ENCODE results near the gene RERE.
A peak's percentile ranks its signal among the peaks of the same experiment; 100 is the strongest.
"Not testable (repeated sequence)": the region's sequence is repeated elsewhere in the genome, so short reads cannot be mapped to it uniquely, and the experiment has no call there.

Gene RERE

DNA sequence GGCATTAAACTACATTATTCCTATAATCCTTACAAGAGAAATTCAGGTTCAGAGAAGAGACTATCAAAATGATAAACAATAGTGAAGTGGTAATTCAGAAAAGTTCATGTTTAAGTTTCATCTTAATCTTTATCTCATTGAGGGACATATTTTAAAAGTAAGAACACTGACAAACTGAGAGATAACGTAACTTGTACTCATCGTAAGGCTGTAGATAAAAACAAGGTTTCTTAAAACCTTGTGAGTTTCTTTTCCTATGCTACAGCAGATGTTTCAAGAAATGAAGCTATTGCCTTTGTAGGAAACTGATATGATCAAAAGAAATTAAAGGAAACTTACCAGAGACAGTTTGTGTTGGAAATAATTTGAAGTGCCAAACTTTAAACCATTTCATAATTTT, 65.0 kb downstream of the RERE start:
- DNase-seq (ENCODE audit: low spot score), result no peak

DNA sequence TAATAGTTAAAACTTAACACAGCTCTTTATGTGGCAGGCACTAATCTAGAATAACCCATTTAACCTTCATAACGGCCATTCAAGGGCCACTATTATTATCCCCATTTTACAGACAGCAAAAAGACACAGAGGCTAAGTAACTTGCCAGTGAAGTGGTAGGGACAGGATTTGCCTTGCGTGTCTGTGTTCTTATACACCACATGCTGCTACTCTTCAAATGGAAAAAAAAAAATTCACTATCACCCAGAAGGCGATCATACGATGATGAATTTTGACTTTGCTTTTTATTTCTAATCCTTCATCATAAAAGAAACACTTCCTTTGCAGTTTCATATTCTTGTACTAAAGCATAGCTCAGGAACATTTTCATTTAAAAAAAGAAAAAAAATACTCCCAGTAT, 65.5 kb downstream of the RERE start:
- DNase-seq (ENCODE audit: low spot score), result no peak

DNA sequence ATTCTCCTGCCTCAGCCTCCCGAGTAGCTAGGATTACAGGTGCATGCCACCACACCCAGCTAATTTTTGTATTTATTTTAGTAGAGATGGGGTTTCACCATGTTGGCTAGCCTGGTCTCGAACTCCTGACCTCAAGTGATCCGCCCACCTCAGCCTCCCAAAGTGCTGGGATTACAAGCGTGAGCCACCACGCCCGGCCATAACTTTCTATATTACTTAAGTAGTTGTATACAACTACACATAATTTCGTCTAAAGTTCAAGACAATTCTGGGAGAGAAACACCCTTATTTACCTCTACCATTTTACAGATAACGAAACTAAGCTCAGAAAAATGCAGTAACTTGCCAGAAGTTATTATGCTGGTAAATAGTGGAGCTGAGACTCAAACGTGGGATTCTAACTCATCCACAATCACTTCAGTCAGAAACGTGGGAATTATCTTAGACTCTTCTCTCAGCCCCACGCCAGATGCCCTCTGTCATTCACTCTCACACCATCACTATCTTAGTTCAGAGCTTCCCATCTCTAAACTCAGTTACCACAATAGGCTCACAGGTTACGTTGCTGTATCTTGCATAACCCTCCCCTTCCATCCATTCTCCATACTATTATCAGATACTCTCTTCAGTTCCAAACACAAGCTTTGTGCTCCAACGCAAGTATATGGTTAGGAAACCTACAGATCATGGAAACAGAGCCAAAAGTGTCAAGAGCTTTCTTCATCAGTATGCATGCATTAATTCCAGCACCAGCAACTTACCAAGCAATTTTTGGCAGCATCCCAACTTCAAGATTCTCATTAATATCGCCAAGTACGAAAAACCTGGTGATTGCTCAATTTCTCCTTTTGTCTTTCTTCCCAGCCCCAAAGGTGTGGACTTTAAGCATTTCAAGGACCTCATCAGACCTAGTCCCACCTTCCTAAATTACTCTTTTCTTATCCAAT, 69.3 kb downstream of the RERE start:
- no peak for DNase-seq (ENCODE audit: low spot score)

DNA sequence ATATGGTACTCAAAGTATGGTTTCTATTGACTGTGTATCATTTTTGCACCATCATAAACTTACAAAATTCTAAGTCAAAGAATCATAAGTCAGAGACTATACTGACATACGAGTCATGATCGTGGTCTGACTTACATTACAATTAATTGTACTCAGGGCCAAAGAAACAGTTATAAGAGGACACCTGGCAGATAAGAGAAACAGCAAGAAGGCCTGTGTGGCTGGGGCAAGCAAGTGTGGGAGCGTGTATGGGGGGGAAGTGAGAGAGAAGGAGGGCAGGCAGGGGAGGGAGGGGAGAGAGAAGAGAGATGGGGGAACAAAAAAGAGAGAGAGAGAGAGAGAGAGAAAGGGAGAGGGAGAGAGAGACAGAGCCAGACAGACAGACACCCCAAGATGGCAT, 70.9 kb downstream of the RERE start:
- no peak for DNase-seq (ENCODE audit: low spot score)

DNA sequence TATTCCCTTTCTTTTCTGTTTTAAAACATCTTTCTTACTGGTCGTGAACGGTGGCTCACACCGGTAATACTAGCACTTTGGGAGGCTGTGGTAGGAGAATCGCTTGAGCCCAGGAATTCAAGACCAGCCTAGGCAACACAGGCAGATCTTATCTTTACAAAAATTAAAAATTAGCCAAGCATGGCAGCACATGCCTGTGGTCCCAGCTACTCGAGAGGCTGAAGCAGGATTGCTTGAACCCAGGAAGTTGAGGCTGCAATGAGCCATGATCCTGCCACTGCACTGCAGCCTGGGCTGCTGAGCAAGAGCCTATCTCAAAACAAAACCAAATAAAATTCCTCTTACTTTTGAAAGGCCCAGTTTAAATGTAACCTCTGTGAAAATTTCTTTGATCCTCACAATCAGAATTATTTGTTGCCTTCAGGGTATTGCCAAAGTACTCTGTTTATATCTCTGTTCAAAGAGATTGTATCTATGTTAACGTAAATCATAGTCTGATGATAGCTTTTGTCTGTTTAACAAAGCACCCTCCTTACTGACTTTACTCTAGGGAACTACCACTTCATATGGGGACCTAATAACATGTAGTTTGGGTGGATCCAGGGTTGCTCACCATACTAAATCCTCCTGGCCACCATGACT, 71.6 kb downstream of the RERE start:
- DNase-seq (ENCODE audit: low spot score), result no peak

DNA sequence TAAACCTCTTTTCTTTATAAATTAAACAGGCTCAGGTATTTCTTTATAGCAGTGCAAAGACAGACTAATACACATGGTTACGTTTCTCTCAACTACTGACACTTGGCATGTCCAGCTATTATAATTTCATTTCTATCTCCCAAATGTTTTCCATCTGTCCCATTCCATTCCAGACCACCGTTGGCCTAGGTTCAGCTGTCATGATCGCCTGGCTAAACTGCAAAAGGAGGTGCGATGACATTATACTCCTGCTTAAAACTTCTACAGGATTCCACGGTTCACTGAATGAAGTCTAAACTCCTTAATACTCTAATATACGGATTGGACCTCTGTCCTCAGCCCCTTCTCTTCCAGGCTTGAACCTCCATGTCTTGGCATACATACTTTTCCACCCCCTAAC, 72.1 kb downstream of the RERE start:
- DNase-seq (ENCODE audit: low spot score), result no peak

DNA sequence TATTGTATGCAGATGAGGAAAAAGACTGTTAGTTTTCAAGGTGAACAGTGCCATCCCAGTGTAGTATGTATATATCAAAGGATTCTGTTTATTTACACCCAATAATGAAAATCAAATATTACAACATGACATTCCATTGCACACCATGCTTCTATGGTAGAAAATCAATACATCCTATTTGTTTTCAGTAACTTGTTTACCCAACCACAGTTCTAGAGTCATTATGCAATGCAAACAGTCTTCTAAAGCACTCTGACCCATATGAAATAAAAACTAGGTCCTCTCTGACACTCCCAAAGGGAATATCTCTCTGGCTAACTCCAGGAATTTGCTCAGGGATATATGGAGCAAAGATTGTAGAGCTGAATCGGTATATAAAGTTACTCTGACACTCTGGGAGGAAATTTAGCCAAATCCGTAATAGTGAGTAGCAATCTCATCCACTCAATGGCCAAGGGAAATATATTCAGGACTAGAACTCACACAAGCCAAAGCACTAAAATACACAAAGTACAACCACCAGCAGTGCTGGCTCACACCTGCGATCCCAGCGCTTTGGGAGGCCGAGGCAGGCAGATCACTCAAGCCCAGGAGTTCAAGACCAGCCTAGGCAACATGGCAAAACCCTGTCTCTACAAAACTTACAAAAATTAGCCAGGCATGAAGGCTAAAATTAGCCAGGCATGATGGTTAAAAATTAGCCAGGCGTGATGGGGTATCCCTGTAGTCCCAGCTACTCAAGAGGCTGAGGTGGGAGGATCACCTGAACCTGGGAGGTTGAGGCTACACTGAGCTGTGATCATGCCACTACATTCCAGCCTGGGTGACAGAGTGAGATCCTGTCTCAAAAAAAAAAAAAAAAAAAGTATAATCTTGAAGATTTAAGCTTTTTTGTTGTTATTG, 75.2 kb downstream of the RERE start:
- no peak for DNase-seq (ENCODE audit: low spot score)

DNA sequence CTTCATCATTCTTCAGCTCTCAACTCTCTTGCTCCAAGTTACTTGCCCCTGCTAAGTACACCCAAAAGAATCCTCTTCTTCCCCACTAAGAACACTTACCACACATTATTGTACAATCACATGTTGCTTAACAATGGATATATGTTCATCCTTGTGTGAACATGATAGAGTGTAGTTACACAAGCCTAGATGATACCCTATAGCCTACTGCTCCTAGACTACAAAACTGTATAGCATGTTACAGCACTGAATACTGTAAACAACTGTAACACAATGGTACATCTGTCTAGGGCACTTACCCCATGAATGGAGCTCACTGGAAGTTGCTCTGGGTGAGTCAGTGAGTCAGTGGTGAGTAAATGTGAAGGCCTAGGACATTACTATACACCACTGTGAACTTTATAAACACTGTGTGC, 77.4 kb downstream of the RERE start:
- DNase-seq (ENCODE audit: low spot score), result no peak

DNA sequence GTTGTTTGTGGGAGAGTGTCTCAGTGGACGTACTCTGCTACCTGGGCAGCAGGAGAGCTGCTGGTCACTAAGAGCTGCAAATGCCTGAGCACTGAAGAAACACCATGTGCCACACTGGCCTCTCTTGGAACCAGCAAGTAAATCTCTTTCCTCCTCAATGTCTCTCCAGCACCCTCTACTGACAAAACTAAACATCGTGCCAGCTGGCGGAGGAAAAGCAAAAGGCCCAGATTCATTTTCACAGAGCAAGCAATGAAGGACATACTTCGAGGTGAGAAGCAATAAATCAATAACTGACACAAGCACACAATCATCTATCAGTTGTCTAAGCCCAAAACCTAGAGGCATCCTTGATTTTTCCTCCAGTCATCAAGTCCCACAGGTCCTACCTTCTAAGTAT, 78.1 kb downstream of the RERE start:
- peak; percentile 8 for DNase-seq (ENCODE audit: low spot score)

DNA sequence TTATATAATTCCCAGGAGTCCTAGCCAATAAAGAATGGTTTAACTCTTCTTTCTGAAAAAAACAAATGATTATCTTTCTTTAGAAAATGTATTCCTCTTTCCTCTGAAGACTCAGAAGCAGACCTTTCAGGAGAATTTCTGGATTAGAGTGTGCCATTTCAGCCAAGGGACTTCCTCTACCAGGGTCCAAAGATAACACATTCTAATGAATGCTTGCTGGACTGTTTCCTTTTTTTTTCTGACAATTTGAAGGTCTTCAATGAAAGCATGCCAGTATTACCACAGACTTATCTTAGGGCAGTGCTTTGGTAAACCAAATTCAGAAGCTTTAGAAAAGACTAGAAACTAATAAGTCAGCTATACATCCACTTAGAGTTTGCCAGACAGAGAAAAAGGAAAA, 80.5 kb downstream of the RERE start:
- DNase-seq (ENCODE audit: low spot score), result no peak

DNA sequence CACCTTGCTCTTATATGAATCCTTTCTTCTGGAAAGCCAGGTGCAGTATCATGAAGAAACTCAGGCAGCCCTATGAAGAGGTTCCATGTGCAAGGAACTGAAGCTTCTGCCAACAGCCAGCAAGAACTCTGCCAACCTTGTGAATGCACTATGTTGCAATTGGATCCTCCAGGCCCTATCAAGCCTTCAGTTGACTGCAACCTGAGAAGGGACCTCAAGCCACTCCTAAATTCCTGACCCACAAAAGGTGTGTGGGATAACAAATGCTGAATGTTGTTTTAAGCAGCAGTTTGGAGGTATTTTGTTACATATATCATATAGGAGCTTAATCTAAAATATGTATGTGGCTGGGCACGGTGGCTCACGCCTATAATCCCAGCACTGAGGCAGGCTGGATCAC, 84.0 kb downstream of the RERE start:
- peak; percentile 63 for DNase-seq (ENCODE audit: low spot score)

DNA sequence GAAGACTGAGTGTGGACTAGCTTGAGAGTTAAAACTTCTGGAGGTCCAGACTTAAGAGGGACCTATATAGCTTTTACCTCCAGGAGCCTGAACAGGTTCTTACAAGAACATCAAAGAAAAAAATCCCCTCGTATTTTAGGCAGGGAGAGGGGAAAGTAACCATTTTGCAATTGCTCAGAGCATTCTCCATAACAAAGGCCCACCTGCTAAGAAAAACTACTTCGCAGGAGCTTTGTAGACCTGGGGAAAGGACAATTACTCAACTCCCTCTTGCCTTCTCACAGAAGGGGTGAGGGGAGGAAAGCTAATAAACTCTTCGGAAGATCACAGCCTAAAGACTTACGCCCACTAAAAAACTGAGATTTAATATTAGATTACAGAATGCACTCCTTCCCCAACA, 86.3 kb downstream of the RERE start:
- DNase-seq (ENCODE audit: low spot score), result peak; percentile 39

DNA sequence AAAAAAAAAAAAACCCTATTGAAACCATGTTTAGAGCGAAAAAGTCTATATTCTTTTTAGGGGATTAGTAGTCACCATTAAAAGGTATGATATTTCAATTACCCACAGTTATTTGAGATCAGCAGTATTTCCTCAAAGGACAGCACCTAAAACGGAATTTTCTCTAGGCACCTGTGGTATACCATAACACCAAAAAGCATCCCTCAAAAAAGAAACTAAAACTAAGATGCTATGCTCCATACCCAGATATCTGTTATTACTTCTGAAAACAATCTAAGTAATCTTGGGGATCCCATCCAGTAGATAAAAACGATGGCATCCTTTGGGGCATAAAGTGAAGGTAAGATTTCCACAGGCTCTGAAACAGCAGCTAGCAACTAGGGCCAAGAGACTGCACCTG, 89.0 kb downstream of the RERE start:
- no peak for DNase-seq (ENCODE audit: low spot score)

DNA sequence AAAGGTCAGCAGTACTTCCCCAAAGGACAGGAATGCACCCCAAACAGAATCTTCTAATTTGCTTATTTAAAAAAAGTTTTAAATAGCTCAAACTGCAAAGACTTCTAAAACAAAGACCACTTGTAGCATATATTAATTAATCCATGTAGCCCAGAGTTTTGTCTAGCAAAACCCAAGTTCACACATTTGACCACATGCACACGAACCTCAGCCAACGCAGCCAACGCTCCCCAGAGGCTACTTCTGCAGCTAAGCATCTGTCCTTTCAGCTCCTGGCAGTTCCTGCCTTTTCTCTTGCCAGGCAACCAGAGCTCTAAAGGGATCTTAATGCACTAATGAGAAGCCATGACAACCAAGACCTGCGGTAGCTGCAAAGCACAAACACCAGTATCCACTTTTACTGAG, 89.6 kb downstream of the RERE start:
- no peak for DNase-seq (ENCODE audit: low spot score)

DNA sequence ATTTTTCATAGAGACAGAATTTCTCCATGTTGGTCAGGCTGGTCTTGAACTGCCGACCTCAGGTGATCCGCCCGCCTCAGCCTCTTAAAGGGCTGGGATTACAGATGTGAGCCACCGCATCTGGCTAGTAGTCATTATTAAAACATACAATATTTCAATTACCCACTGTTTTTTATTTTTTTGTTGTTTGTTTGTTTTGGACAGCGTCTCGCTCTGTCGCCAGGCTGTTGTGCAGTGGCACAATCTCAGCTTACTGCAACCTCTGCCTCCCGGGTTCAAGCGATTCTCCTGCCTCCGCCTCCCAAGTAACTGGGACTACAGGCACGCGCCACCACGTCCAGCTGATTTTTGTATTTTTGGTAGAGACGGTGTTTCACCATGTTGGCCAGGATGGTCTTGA, 90.1 kb downstream of the RERE start:
- DNase-seq (ENCODE audit: low spot score), result not testable (repeated sequence)

DNA sequence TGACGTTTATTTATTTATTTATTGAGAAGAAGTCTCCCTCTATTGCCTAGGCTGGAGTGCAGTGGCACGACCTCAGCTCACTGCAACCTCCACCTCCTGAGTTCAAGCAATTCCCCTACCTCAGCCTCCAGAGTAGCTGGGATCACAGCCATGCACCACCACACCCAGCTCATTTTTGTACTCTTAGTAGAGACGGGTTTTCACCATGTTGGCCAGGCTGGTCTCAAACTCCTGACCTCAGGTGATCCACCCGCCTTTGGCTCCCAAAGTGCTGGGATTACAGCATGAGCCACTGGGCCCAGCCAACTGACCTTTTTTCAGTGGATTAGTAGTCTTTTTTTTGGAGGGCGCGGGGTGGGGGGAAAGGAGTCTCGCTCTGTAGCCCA, 90.6 kb downstream of the RERE start:
- DNase-seq (ENCODE audit: low spot score), result not testable (repeated sequence)

DNA sequence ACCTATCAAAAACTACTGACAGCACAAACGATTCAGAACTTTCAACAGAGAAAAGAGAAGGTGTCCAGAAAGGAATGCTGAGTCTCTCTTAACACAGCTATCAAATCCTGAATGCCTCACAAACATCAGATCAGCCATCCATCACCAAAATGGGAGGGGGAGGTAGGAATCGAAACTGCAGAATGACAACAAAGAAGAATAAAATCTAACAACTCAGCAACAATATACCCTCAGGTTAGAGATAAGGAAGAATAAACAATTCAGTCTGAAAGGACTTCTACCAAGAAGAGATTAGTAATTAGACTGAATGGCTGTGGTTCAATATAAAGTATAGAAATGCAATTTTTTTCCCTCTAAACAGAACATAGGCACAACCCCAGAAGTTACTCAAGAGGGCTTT, 94.4 kb downstream of the RERE start:
- DNase-seq (ENCODE audit: low spot score), result no peak

DNA sequence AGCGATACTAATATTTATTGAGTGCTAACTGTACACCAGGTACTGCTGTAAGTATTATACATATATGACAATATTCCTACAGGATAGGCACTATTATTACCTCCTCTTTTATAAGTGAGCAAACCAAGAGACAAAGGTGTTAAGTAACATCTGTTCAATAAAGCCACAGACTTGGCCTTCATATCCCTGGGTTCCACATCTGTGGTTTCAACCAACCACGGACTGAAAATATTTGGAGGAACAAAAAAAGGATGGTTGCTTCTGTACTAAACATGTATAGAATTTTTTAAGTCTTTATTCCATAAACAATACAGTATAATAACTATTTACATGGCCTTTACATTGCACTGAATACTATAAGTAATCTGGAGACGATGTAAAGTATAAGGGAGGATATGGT, 95.1 kb downstream of the RERE start:
- DNase-seq (ENCODE audit: low spot score), result no peak

DNA sequence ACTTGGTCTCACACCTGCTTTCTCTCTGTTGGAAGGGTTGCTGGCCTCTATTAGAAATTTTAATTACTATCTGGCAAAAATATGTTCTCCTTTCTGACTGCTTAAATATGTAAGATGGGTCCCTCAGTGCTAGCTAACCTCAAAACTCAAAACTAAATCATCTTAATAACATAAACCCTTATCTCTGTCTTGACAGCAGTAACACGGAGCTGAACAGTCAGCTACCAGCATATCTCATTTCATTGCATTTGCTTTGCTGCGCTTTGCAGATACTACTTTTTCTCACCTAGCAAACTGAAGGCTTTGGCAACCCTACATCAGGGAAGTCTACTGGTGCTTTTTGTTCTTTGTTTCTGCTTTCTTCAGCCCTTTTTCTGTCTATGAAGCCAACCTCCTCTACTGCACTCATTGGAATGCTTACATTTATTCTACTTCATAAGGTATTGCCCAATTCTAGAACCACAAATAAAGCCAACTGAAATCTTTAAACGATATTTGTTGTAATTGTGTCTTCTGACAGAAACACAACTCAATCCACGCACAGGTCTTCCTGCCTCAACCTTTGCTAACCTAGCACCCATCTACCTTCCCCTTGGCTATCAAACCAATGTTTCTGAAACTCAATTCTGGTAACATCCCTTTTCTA, 95.6 kb downstream of the RERE start:
- no peak for DNase-seq (ENCODE audit: low spot score)

DNA sequence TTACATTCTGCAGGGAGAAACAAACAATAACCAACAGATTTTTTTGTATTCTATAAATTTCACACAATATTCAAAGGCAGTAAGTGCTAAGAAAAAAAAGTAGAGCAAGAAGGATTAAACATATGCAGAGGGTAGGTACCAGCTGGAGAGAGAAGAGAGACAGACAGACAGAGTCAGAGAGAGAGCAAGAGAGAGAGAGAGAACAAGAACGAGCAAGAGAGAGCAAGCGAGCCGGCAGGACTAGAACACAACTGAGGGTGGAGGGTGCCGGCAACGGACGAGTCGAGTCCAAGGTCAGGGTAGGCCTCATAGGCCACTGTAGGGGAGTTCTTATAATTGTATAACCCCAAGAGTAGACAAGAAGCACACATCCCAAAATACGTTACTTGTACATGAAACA, 97.1 kb downstream of the RERE start:
- DNase-seq (ENCODE audit: low spot score), result no peak

DNA sequence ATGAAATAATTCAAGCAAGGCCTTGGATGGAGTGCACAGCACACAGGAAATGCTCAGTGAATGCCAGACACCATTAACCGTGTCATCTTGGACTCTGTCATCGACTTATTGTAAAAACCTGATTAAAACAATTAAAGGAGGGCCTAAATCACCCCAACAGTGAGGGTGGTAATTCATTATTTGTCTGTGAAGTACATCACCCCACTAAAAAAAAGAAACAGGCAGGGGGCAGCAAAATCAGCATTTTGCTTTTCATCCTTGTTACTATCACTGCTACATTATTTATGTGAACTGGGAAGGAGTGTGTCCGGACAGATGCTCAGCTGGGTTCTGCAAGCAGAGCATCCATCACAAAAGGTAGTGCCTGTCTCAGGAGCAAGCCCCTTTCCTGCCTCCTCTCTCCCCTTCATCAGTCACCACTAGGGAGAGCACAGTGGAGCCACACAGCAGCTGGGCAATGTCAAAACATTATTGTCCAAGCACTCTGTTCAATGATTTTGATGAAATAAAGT, 98.5 kb downstream of the RERE start:
- peak; percentile 35 for DNase-seq (ENCODE audit: low spot score)

DNA sequence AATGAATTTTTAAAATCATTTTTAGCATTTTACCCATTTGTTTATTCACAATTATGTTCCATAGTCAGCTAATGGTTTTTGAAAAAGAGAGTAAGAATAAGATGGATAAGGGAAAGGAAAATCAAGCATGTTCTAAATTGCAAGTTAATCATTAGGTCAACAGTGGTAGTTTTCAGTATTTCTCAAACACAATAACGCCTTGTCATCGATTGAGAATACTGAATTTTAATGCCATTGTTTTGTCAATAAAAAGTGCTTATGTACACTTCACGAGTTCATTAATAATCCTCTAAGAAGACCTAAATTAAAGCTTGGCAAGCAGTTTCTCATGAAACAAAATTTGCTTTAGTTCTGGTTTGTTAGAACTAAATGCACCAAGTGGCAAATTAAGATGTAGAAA, 100.3 kb downstream of the RERE start:
- no peak for DNase-seq (ENCODE audit: low spot score)

Data from iPS-NIHi11 (cell line).